ENCODE measurements around the gene RPL3. TPM values are rescaled to one million over a fixed set of nuclear protein-coding genes. Genes with fewer than 3 reads are reported as not detected.

The RPL3 gene
- polyA plus RNA-seq, 4 donors: 2,902 to 3,578 (median 3,212) TPM

- no peak for DNase-seq (ENCODE audit: low read depth in 4 of 4, low spot score in 2 of 4)
Measured at GRCh38 chr22:39287076-39287725, 32.2 kb downstream of the RPL3 start.

GRCh38 chr22:39284983-39285382, 34.4 kb downstream of the RPL3 start:
- no peak for DNase-seq (ENCODE audit: low read depth in 4 of 4, low spot score in 2 of 4)

DNA sequence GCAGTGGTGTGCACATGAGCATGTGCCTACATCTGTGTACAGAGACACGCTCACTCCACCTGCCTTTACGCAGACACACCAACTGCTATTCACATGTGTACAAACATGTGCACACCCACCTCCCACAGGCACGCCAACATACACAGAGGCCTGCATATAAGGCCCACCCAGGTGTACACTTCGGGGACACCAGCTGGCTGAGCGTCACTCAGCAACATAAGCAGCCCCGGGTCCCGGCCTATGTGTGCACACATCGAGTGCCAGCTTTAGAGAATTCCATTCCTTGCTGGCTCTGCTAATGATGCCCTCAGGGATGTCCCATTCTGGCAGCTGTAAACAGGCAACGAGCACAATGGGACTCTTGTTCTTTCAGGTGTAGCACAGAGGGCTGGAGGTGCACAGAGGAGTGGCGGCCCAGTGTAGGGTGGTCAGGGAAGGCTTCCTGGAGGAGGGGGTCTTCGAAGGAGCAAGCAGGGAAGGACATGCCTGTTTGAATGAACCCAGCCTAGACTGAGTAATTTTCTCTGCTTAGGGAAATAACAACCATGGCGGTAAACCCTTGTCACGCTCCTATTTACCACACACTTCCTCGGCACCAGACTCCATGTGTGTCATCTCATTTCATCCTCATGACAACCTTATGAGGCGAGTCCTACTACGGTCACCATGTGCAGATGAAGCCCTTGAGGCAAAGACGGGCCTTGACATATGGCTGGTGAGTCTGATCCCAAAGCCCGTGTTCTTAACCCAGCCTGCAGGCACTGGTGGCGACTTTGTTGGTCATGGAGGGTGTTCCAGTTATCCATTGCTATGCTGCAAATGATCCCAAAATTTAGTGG, 35.1 kb downstream of the RPL3 start:
- no peak for DNase-seq (ENCODE audit: low read depth in 4 of 4, low spot score in 2 of 4)

- DNase-seq (ENCODE audit: low read depth in 4 of 4, low spot score in 2 of 4): no peak
Measured at GRCh38 chr22:39283322-39284141, 35.9 kb downstream of the RPL3 start.

DNA sequence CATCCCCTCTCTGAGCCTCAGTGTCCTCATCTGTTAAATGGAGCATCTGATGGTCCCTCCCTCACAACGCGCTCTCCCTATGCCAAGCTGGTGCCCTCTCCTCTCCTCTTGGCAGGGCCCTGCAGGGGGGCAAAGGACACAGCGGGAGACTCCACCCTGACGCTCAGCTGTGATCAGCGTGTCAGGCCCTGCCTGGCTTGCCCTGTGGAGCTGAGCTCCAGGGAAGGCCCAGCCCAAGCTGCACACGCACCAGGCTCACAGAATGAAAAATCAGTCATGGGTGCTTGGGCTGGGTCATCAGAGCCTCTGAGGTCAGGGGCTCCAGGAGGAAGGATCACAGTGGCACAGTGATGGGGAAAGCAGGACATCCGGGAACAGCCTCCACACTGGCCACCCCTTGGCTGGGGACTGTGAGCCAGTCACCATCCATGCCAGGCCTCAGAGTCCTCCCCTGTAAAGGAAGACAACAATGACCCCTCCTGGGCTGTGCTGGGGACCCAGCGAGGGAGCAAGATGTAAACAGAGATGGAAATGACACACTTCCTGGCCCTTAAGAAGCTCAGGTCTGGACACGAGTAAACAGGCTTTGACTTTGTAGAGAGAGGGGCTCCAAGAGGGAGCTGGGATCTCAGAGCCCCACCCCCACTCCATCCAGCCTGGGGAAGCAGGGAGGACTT, 36.6 kb downstream of the RPL3 start:
- DNase-seq (ENCODE audit: low read depth in 4 of 4, low spot score in 2 of 4): no peak

DNA sequence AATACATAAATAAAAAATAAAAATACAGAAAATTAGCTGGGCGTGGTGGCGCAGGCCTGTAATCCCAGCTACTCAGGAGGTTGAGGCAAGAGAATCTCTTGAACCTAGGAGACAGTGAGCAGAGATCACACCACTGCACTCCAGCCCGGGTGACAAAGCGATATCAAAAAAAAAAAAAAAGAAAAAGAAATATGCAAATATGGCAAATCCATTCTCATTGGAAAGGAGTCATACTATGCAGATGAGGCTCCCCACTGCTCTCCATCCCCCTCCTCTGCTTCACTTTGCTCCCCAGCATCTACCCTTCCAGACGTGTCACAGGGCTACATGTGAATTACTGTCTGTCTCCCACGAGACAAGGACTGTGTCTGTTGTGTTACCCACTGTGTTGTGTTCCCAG, 38.3 kb downstream of the RPL3 start:
- DNase-seq (ENCODE audit: low read depth in 4 of 4, low spot score in 2 of 4): no peak

GRCh38 chr22:39280250-39280649, 39.2 kb downstream of the RPL3 start:
- DNase-seq (ENCODE audit: low read depth in 4 of 4, low spot score in 2 of 4): no peak

- DNase-seq (ENCODE audit: low read depth in 4 of 4, low spot score in 2 of 4): no peak
Measured at GRCh38 chr22:39279170-39279850, 40.1 kb downstream of the RPL3 start.

GRCh38 chr22:39278040-39278439, 41.4 kb downstream of the RPL3 start:
- DNase-seq (ENCODE audit: low read depth in 4 of 4, low spot score in 2 of 4): no peak

GRCh38 chr22:39277142-39277607, 42.2 kb downstream of the RPL3 start:
- no peak for DNase-seq (ENCODE audit: low read depth in 4 of 4, low spot score in 2 of 4)

DNA sequence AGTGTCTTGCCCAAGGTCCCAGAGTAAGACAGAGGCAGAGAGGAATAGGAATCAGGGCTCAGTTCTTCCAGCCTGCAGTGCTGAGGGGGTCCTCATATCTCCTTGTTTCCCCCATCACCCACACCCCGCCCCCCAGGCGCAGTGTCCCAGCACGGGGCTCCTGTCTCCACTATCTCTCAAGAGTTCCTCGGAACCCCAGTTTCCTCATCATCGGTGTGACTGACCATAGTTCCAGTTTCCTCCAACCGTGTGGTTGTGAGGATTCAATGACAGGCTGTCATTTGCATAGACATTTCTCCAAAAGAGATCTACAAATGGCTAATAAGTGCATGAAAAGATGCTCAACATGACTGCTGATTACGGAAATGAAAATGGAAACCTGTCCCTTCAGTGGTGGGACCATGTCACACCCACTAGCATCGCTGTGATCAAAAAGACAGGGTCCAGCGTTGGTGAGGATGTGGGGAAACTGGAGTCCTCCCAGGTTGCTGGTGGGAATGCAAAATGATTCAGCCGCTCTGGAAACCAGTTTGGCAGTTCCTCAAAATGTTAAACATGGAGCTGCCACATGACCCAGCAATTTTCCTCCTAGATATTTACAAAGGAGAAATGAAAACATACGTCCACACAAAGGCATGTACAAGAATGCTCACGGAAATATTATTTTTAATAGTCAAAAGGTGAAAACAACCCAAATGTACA, 42.8 kb downstream of the RPL3 start:
- no peak for DNase-seq (ENCODE audit: low read depth in 4 of 4, low spot score in 2 of 4)

GRCh38 chr22:39275814-39276439, 43.5 kb downstream of the RPL3 start:
- no peak for DNase-seq (ENCODE audit: low read depth in 4 of 4, low spot score in 2 of 4)

GRCh38 chr22:39273950-39274887, 45.2 kb downstream of the RPL3 start:
- DNase-seq (ENCODE audit: low read depth in 4 of 4, low spot score in 2 of 4): no peak

- no peak for DNase-seq (ENCODE audit: low read depth in 4 of 4, low spot score in 2 of 4)
Measured at GRCh38 chr22:39270792-39271191, 48.6 kb downstream of the RPL3 start.

GRCh38 chr22:39270280-39270679, 49.1 kb downstream of the RPL3 start:
- no peak for DNase-seq (ENCODE audit: low read depth in 4 of 4, low spot score in 2 of 4)

DNA sequence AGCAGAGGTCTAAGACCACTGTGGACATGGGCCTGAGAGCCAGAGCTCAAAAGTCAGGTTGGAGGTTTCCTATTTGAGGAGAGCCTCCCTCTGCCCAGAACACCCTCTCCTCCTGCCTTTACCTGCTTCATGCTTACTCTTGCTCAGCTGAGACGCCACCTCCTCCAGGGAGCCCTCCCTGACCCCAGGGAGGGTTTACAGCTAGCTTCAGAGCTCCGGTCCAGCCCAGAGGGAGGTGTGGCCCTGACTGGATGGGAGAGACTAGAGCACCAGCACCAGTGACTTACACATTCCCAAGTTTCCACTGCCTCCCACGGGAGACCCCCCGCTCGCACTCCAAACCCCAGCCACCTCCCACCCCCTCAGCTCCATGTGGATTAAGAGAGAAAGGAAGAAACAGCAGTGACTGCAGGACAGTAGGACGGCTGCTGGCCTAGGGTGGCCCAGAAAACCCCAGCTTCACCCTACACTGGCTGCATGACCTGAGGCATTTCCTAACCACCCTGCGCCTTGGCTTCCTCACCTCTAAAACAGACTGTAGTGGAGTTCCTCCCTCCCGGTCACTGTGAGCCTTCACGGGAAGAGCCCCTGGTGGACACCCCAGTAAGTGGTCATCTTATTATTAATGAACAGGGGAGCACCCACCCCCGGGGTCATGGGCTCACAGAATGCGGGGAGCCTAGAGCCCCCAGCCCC, 50.2 kb downstream of the RPL3 start:
- no peak for DNase-seq (ENCODE audit: low read depth in 4 of 4, low spot score in 2 of 4)

DNA sequence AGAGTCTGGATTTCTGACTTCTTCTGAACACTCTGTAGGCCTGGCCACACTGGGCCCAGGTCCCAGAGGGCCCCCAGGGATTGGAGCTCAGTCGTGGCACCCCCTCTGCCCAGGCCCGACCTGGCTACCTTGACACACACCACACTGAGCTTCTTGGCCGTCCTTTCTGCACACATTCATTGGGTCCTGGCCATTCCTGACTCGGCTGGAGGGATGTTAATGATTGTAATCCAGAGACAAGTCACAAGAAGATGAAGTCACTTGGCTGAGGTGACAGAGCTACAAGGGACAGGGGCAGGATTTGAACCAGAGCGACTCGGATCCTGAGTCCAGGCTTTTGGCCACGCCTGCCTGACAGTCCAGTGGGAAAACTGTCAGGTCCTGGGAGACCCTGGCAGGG, 50.8 kb downstream of the RPL3 start:
- DNase-seq (ENCODE audit: low read depth in 4 of 4, low spot score in 2 of 4): no peak

All from left renal cortex interstitium (tissue), 4 donors.